GM23248 (cell line): ENCODE data around the gene BSG.

Experiments
- EZH2 ChIP-seq: fragments of 200-600 bp; sonication (generic); IDR thresholded peaks from 2 replicates; pipeline ENCODE4 v1.6.1; 2018; ENCODE audit warnings: antibody characterized with exemption, mild to moderate bottlenecking; ENCODE audit not compliant: insufficient read depth, poor library complexity, severe bottlenecking
- EZH2phosphoT487 ChIP-seq: fragments of 200-600 bp; sonication (generic); IDR thresholded peaks from 2 replicates; pipeline ENCODE4 v1.6.1; 2018; ENCODE audit warnings: antibody characterized with exemption, moderate library complexity, mild to moderate bottlenecking, low read depth; ENCODE audit not compliant: insufficient read depth

- TF ChIP-seq EZH2 (no peak), EZH2phosphoT487 (no peak)
These were observed 5.3 kb downstream of the BSG start for GRCh38 chr19:577439-578392.
